MM.1S (cell line): Measurements from ENCODE around the gene CUZD1.

Experiments
- CTCF ChIP-seq: fragments of 300-600 bp; sonication (generic); IDR thresholded peaks from 2 replicates; pipeline ENCODE4 v1.5.1; 2016; ENCODE audit warnings: antibody characterized with exemption, low read length, mixed read lengths
- EZH2 ChIP-seq: fragments of 300-600 bp; sonication (generic); optimal IDR thresholded peaks from 2 replicates; pipeline ENCODE3; 2017; ENCODE audit warnings: low read depth, mild to moderate bottlenecking, antibody characterized with exemption, low read length, mixed read lengths
- EZH2phosphoT487 ChIP-seq: fragments of 300-600 bp; sonication (generic); IDR thresholded peaks from 2 replicates; pipeline ENCODE4 v1.6.1; 2018; ENCODE audit warnings: antibody characterized with exemption, low read length

GRCh38 chr10:122796796-122797195 lies 48.9 kb downstream of the CUZD1 start:
- no peak for TF ChIP-seq CTCF
- TF ChIP-seq EZH2 = no peak
- no peak for TF ChIP-seq EZH2phosphoT487
